NCI-H2107 (cell line): Measurements from ENCODE around the gene PHLPP1.

Experiments used
- DNase-seq: peaks from one replicate; lab custom pipeline; 2025; lab: John Stamatoyannopoulos, UW

PHLPP1 gene

GRCh38 chr18:62984656-62985315 lies 269.4 kb downstream of the PHLPP1 start:
- DNase-seq, result no peak

- no peak for DNase-seq
These were observed 271.1 kb downstream of the PHLPP1 start for GRCh38 chr18:62986490-62986889.

DNA sequence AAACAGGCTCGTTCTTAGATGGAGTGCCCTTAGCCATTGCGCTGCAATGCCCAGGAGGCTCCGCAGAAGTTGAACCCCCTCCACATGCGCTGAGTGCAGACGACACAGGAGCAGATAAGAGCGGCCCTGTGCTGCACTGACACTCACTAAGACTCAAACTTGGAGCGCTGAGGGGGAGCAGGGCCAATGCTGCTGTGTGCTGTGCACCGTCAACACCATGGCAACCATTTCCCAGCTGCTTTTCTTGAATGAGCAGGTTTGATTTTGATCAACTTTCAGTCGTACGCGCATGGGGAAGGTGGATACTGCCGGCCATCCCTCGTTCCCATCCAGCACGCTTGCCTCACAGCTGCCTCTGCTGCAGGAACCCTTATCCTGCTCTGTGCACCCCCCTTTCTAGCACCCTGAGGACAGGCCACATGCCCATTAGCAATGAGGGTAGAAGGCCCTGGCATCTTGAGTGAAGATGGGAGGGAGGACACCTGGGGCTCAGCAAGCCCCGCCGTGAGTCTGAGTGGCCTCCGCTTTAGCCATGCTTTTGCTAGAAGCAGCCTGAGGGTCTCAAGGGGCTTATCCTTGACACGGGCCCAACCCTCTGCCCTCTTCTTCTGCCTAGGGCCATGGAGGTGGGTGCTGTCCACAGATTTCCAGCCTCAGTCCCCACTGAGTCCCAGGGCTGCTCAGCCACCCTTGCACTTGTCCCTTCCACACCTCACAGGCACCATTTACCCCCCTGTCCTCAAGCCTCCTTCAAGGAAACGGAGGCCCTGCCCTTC lies 271.9 kb downstream of the PHLPP1 start:
- no peak for DNase-seq

DNA sequence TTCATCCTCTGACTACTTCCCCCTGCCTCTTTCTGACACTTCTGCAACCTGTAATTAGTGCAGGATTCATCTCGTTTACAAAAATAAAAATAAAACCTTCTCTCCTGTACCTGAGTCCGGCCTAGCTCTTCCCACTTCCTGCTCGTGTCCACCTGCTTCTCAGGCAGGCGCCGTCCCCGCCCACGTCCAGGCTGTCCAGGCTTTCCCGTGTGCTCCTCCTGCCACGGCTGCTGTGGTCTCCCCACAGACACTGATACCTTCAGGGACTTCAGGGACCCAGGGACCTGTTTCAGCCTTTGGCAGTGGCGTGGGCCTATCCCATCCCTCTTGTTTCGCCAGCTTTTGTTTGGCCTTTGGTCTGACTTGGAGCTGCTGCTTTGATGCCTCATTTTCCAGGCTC lies 272.5 kb downstream of the PHLPP1 start:
- no peak for DNase-seq

GRCh38 chr18:62988471-62988870 lies 273.1 kb downstream of the PHLPP1 start:
- no peak for DNase-seq

- no peak for DNase-seq
These were observed 273.9 kb downstream of the PHLPP1 start for GRCh38 chr18:62989195-62989594.

DNA sequence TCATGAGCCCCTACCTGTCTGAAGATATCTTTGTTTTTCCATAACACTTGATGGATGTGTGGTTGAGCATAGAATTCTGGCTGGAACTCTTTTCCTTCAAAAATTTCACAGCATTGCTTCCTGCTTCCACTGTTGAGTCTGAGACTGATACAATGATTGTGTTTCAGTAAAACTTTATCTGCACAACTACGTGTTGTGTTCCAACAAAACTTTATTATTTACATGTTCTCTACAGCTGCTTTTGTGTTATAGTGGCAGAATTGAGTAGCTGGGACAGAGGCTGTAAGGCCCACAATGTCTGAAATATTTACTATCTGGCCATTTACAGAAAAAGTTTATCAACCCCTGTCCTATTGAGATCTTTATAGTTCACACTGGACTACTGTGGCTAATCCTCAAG lies 275.3 kb downstream of the PHLPP1 start:
- DNase-seq, result no peak

DNA sequence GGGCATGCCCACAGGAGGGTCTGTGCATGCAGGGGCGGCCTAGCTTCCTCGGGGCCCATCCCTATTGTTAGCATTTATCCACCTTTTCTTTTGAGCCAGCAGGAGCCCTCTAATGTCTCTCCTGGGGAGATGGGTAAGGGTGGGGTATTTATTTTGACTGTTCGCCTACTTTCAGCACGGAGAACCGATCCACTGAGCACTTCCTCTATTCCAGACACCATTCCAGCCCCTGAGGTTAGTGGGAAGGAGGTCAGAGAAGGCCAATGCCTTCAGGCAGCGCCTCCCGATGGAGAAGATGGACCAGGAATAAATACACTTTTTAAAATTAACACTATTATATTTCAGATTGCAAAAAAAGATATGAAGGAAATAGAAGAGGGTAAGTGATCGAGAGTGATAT lies 276.0 kb downstream of the PHLPP1 start:
- no peak for DNase-seq

- no peak for DNase-seq
These were observed 276.6 kb downstream of the PHLPP1 start for GRCh38 chr18:62991959-62992358.

DNA sequence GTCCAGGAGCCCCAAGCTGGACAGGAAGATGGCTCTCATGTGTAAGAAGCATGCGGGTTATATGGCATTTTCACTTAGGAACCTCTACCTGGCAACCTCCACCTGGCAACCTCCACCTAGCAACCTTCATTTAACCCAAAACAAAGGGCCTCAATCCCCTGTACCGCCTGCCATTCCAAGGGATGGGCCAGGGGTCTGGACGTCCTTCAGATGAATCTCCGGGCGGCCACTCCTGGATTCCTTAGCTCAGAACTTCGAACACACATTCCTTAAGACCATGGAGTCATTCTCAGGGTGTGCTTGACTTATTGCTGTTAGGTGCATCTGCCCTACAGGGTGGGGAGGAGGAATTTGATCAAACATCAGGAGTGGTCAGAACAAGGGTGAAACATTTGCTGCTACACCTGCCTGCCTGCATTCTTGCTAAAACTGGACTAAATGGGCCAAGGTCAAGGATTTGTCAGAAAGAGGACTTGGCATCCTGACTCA lies 277.6 kb downstream of the PHLPP1 start:
- no peak for DNase-seq

DNA sequence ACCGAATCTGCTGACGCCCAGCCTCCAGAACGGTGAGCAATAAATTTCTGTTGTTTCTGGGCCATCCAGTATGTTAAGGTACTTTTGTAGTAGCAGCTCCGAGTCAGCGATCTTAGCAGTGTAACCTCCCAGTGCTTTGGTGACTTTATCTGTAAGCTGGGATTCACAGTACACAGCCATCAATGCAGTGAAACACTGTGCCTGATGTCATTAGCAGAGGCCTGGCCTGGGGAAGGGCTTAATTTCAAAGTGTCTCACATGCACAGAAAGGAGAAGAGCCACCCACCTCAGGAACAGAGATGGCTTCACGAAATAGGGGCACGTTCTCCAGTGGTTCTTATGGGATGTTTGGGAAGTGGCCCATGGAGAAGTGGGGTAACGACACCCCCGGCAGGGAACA lies 281.2 kb downstream of the PHLPP1 start:
- no peak for DNase-seq

DNA sequence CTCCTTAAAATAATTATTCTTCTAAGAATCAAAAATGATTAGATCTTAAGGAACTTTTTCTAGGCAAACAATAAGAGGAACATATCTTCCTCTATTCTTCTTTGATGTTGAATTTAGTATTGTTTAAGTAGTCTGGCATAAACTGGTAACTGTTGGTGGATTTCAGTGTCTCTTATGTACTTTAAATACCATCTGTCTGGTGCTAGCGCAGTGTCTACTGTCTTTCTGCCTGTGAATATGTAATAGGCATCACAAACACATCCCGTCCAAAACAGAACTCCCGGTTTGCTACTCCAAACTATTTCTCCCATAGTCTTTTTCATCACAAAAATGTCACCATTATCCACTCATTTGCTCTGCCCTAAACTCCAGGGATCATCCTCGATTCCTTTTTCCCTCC lies 281.7 kb downstream of the PHLPP1 start:
- no peak for DNase-seq

GRCh38 chr18:62998443-62998842 lies 283.1 kb downstream of the PHLPP1 start:
- no peak for DNase-seq

- DNase-seq, result no peak
These were observed 284.1 kb downstream of the PHLPP1 start for GRCh38 chr18:62999392-62999791.

DNA sequence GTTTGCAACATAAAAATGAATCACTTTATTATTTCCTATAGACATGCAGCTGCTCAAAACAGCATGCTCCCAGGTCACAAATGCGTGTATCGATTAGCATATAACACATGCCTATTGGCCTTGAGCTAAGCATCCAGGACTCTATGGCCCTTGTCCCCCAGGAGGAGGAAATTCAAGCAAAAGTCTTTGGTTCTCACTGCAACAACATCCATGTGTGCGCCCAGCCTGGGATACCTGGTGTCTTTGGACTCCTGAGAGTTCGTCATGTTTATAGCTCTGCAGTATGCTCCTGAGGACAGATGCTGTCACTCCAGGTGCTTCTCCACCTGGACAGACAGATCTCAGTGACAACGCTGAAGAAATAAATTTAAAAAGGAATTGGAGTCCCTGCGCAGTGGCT lies 284.6 kb downstream of the PHLPP1 start:
- DNase-seq, result no peak

DNA sequence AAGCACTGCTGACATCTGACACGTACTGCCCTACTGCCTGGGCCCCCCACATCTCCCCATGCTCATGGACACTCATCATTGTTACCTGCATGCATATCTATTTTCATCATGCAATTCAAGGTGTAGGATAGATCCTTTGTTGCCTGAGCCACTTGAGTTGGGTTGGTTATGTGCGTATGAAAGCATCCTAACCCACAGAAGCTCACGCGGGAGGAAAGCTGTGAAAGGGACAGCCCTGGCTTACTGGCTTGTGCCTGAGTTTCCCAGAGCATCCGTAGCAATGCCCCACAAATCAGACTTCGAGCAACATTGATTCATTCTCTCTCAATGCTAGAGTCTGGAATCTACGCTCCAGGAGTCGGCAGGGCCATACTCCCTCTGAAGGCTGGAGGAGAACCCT lies 285.5 kb downstream of the PHLPP1 start:
- no peak for DNase-seq

- DNase-seq, result no peak
These were observed 286.5 kb downstream of the PHLPP1 start for GRCh38 chr18:63001861-63002260.

DNA sequence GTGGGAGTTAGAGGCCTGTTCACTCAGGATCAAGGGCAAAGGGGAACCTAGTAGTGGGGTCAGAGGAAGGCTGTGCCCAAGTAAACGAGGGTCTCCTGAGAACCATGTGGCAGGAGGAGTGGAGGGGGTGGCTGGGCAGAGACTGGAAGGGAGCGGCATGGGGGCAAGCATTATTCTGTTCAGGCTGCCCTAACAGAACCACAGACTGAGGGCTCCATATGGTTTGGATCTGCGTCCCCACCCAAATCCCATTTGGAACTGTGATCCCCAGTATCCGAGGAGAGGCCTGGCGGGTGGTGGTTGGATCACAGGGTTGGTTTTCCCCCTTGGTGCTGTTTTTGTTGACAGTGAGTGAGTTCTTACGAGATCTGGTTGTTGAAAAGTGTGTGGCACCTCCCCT lies 287.0 kb downstream of the PHLPP1 start:
- DNase-seq, result no peak

GRCh38 chr18:63002803-63003445 lies 287.6 kb downstream of the PHLPP1 start:
- no peak for DNase-seq

GRCh38 chr18:63003899-63004298 lies 288.6 kb downstream of the PHLPP1 start:
- no peak for DNase-seq

DNA sequence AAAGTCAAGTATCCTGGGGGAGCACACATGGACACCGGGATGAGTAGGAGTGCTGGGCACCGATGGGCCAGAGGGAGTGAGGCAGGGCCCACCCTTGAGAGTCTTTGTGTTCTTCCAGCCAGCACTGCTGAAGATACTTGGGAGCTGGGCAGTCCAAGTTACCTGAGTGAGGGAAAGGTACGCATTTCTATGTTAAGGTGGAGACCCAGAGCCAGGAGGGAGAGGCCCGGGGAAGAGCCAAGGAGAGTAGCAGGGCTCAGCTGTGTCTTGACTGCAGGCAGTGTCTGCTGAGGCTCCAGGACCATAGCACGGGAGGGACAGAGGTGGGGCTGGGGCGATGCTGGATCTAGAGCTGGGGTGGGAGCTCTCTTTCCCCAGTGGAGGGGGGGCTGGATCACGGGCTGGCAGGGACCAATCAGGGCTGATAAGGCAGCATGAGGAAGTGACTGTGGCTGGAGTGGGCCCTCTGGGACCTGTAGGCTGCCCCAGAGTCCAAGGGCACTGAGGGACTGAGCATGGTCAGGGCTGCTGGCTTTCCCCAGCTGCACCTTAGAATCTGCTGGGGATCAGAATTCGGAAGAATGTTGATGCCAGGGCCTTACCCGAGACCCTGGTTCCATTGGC lies 289.2 kb downstream of the PHLPP1 start:
- DNase-seq, result no peak

DNA sequence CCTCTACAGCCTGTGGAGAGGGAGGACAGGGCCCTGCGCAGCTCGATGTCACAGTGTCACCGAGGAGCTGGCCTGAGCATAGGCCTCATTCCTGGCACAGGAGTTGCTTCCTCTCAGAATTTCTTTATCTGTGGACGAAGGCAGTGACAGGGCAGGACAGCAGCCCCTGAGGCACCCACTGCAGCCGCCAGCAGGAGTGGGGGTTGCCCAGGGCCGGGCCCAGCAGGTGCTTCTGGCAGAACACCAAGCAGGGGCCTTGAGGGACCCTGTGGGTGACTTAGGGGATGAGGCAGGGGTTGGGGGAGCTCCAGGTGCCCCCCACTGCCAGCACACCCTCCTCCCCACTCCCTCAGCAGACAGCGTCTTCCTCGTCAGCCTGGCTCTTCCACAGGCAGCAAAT lies 290.0 kb downstream of the PHLPP1 start:
- no peak for DNase-seq

GRCh38 chr18:63007231-63007630 lies 291.9 kb downstream of the PHLPP1 start:
- no peak for DNase-seq
